GOT3 (cell line): ENCODE results near the gene VGF.

Experiments
- DNase-seq: peaks from one replicate; lab custom pipeline; 2025; ENCODE audit warnings: mixed read lengths; lab: John Stamatoyannopoulos, UW

The VGF gene

GRCh38 chr7:101185258-101185839 is 20.0 kb upstream of the VGF start:
- no peak for DNase-seq

DNA sequence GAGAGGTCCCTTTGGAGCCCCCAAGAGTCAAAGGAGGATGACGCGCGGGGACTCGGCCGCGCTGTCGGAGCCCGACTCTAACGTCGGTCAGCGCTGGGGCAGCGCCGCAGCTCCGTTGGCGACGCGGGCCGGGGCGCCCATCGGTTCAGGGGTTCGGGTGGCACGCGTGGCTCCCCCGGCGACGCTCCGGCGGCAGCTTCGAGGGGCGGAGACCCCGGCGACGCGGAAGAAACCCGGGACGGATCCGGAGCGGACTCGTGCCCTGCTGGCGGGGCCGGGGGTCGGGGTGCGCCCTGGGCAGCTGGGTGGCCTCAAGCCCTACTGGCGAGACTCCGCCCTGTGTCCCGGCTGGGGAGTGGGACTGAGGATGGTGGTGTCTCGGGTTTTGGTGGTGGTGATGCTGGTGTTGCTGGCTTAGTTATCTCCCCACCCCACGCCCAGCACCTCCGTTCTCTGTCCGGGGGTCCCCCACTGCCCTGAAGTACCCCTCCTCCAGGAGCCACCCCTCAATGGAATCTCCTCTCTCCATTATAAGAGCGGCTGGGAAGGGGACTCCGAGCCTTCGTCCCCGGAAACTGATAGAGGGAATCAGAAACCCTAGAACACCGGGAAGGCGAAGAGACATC is 14.9 kb upstream of the VGF start, which contains the start of gene NAT16:
TSS of gene NAT16 (minus strand) at position 164 of the 626 bp plus-strand sequence. CDS start 5,486 bp downstream, outside the sequence.
- DNase-seq, result no peak

- no peak for DNase-seq
These were observed 14.3 kb upstream of the VGF start for GRCh38 chr7:101179713-101180112.

DNA sequence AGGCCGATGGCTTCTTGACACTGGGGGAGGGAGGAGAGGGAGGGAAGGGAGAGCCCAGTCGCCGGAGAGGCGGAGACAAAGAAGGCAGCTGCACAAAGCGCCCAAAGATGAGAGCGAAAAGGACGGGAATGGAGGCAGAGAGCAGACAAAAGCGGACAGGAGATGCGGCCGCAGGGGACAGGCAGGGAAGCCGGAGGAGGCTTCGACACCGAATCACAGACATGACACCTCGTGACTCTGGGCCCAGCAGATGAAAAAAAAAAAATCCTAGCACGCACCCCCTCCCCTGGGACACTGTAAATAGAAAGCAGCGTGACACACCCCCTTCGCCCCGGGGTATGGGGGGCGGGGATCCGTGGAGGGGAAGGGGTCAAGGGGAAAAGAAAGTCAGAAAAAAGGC is 13.7 kb upstream of the VGF start:
- DNase-seq, result no peak

DNA sequence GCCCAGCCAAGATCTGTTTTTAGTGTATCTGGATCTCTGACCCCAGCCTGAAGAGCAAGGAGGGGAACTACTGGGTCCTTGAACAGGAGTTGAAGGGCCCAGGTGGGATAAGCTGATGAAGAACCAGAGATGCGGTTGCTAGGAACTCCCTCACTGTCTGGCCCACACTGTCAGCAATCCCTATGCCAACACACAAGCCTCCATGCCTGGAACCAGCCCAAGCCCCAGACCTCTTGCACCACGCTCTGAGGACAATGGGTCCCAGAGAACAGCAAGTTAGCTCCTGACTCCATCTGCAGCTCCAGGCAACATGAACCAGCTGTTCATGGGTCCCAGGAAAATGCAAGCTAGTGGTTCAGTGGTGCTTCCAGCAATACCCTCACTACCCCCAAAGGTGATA is 12.3 kb upstream of the VGF start:
- DNase-seq, result no peak

GRCh38 chr7:101175664-101176063 is 10.3 kb upstream of the VGF start:
- DNase-seq, result no peak

- DNase-seq, result no peak
These were observed 9.0 kb upstream of the VGF start for GRCh38 chr7:101174322-101174854.

DNA sequence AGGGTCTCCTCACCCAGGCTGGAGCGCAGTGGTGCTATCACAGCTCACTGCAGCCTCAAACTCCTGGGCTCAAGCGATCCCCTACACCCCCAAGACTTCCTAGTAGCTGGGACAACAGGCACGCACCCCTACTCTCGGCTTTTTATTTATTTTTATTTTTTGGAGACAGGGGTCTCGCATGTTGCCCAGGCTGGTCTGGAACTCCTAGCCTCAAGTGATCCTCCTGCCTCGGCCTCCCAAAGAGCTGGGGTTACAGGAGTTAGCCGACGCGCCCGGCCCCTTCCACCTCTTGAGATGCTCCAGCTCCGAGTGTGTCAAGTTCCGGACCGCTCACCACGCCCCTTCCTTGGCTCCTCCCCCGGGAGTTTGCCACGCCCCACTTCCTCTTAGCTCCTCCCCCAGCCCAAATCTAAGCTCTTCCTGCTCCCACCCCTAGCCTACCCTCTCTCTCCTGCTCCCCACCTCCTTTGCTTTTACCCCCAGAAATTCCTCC is 8.4 kb upstream of the VGF start:
- no peak for DNase-seq

DNA sequence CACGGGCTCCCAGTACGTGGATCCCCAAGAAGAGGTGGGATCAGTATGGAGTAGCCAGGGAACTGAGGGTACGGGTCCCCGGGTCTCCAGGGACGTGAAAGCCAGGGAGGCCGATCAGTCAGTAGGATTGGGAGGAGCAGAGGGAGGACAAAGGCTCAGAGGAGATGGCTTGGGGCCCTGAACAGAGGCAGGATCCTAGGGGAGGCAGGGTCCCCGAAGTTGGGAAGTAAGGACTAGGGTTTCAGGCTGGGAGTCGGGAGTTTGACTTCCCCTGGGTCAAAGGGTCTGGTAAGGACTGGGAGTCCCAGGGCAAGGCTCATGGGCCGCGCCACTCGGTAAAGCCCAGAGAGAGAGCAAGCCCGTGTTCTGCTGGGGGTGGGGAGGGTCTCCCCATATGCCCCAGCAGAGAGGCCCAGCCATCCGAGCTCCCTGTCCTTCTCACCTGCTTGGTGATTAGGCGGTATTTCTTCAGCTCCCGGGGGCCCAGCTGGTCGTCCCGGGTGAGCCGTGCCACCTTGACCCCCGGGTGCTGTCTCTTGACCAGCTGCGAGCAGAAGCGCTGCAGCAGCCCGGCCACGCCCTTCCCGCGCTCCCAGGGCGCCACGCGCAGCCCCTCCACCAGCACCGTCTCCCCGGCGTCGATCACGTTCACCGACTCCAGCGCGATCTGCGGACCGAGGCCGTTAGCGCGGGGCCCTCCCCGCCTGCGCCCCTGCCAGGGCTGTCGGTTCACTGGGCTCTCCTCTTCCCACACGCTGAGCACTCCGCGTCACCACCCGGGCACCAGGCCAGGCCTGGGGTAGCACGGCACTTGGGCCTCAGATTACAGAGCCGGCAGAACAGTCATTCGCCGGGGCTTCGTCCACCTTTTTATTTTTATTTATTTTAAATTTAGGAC is 7.7 kb upstream of the VGF start:
- no peak for DNase-seq

GRCh38 chr7:101172005-101172853 is 6.9 kb upstream of the VGF start:
- DNase-seq, result no peak

GRCh38 chr7:101171442-101171837 is 6.1 kb upstream of the VGF start:
- DNase-seq, result no peak

GRCh38 chr7:101170617-101171441 is 5.5 kb upstream of the VGF start:
- DNase-seq, result no peak

GRCh38 chr7:101169838-101170551 is 4.6 kb upstream of the VGF start:
- DNase-seq, result no peak

DNA sequence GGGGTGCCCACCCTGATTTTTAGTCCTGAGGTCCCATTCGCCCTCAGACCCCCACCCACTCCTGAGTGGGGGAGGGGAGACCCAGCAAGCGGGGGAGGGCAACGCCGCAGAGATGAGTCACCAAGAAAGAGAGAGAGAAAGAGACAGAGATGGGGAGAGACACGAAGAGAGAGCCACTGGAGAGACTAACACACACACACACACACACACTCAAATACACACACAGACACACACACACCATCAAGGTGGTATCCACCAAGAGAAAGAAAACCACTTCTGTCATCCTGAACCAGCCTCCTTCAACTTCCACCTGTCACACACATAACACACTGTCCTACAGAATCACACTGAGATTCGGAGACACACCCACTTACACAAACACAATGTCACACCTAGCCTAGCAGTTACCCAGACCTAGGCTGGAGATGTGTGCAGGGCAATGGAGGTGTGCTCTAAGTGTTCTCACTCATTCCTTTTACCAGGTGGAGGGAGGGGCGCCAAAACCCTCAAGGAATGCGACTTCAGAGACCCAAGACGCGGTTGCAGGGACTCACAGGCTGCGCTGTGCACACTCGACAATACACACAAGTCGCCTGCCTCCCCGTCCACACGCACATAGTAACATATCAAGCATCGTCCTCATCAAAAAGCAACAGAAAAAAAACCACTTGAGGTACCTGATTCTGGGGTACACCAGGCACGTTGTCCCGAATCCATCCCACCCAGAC is 3.9 kb upstream of the VGF start:
- DNase-seq, result no peak

DNA sequence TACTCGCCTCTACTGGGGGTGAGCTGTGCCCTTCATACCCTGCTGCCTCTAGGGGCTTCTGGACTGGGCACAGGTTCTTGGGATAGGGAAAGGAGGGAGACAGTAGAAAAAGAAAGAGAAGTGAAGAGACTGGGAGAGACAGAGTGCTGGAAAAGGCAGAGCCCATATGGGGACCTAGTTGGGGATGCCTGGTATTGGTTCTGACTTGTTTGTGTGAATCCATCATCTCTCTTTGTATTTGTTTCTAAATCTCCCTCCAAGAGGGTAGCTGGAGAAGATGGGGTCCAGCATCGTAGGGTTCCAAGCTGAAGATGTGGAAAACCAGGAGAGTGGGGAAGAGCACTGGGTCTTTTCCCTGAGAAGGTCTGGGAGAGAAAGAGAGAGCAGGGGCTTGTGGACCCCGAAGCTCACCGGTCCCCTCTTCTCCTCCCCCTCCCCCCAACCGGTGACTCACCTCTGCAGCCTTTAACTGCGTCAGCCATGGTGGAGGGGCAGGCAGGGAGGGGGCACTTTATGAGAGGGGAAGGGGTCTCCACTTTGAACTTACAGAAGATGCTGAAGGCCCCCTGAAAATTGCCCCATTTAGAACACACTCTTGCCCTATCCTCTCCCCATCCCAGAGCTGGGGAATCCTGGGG is 3.2 kb upstream of the VGF start:
- no peak for DNase-seq

DNA sequence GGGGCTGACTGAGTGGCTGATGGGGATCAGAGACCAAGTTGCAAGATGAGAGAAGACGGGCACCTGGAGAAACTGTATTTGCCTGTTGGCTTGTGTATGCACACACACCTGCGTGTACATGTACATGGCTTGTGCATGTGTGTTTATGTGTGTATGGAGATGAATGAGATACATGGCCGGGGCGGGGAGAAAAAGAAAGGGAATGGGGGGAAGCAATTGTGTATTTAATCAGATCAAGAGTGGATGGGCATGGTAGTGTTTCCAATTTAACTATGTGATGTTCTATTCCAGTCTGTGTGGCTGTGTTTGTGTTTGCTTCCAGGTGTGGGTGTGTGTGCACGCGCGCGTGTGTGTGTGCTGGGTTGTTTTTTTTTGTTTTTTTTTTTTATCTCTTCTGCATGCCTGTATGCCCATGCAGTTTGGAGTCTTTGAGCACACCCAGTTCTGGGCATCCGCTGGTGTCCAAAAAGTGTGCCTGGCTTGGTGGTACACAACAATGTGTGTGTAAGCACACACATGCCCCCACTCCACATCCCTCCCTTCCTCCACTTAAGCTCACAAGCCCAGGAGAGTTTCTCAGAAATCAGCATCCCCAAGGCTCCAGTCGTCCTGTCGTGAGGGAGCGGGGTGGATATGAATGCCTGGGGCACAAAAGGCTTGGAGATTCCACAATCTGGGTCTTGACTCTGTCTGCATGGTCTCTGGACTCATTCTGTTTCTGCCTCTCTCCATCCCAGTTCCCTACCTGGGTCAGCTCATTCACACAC is 2.5 kb upstream of the VGF start:
- DNase-seq, result no peak

GRCh38 chr7:101166909-101167644 is 1.7 kb upstream of the VGF start:
- no peak for DNase-seq

DNA sequence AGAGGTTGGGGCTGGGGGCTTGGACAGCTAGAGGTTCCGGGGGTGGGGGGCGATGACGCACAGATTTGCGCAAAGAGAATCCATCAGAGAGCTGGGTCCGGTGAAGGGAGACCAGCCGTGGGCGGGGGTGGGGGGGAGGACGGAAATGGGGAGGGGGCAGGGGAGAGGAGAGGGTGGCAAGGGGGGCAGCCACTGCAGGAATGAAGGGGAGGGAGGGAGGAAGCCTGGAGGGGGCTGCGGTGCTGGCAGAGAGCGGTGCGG is 1.2 kb upstream of the VGF start:
- DNase-seq, result no peak
